Loucy (cell line): ENCODE results near the gene IL1R1.
"Not testable (repeated sequence)": the region's sequence is repeated elsewhere in the genome, so short reads cannot be mapped to it uniquely, and the experiment has no call there.

Source experiments
- H2AFZ ChIP-seq: fragments of 200-600 bp; sonication (generic); 2 replicates; pipeline ENCODE4 v1.6.0; 2016; ENCODE audit warnings: antibody characterized with exemption, mild to moderate bottlenecking, low read length, moderate library complexity
- H3F3A ChIP-seq: fragments of 200-600 bp; 2 replicates; pipeline ENCODE4 v1.6.0; 2016; ENCODE audit warnings: antibody characterized with exemption, low read depth, mild to moderate bottlenecking
- H3K27me3 ChIP-seq: fragments of 200-600 bp; sonication (generic); 2 replicates; pipeline ENCODE4 v1.6.1; 2014; ENCODE audit warnings: low read length, mild to moderate bottlenecking; ENCODE audit not compliant: insufficient read depth, poor library complexity, severe bottlenecking
- H3K36me3 ChIP-seq: fragments of 200-600 bp; sonication (generic); 2 replicates; pipeline ENCODE4 v1.6.1; 2016; ENCODE audit warnings: low read length; ENCODE audit not compliant: insufficient read depth
- H3K4me1 ChIP-seq: fragments of 200-600 bp; sonication (generic); 2 replicates; pipeline ENCODE4 v1.5.1; 2014; ENCODE audit warnings: low read length, mild to moderate bottlenecking; ENCODE audit not compliant: insufficient read depth, poor library complexity, severe bottlenecking
- H3K4me2 ChIP-seq: fragments of 200-600 bp; sonication (generic); 2 replicates; pipeline ENCODE4 v1.6.0; 2014; ENCODE audit warnings: antibody characterized with exemption, low read length, low read depth, mild to moderate bottlenecking; ENCODE audit not compliant: poor library complexity, severe bottlenecking
- H3K4me3 ChIP-seq: fragments of 200-600 bp; sonication (generic); 2 replicates; pipeline ENCODE4 v1.5.1; 2014; ENCODE audit warnings: low read length, mild to moderate bottlenecking, mixed read lengths; ENCODE audit not compliant: poor library complexity, severe bottlenecking
- H3K79me2 ChIP-seq: fragments of 200-600 bp; sonication (generic); 2 replicates; pipeline ENCODE4 v1.6.1; 2014; ENCODE audit warnings: low read length; ENCODE audit not compliant: insufficient read depth
- H3K9ac ChIP-seq: fragments of 200-600 bp; sonication (generic); 2 replicates; pipeline ENCODE4 v1.6.0; 2014; ENCODE audit warnings: mild to moderate bottlenecking, low read depth, low read length, moderate library complexity; ENCODE audit not compliant: poor library complexity, severe bottlenecking
- H3K9me2 ChIP-seq: fragments of 200-600 bp; sonication (generic); replicated peaks from 2 replicates; pipeline ENCODE4 v1.6.1; 2016; ENCODE audit warnings: low read depth, low read length, mixed read lengths
- H3K9me3 ChIP-seq: fragments of 200-600 bp; sonication (generic); 2 replicates; pipeline ENCODE4 v1.6.1; 2014; ENCODE audit warnings: mild to moderate bottlenecking, antibody characterized with exemption, low read length, low read depth; ENCODE audit not compliant: insufficient read depth
- H4K20me1 ChIP-seq: fragments of 200-600 bp; sonication (generic); 2 replicates; pipeline ENCODE4 v1.6.0; 2014; ENCODE audit warnings: antibody characterized with exemption, low read length, mild to moderate bottlenecking; ENCODE audit not compliant: insufficient read depth, poor library complexity, severe bottlenecking
- CTCF ChIP-seq: fragments of 200-600 bp; sonication (generic); conservative IDR thresholded peaks from 2 replicates; pipeline ENCODE4 v1.5.1; 2014; ENCODE audit warnings: mild to moderate bottlenecking, antibody characterized with exemption, low read length
- EZH2phosphoT487 ChIP-seq: fragments of 200-600 bp; IDR thresholded peaks from 2 replicates; pipeline ENCODE4 v1.6.1; 2018; ENCODE audit warnings: antibody characterized with exemption, mild to moderate bottlenecking, moderate library complexity, borderline replicate concordance

The IL1R1 gene

GRCh38 chr2:102122909-102123308, 19.6 kb upstream of the IL1R1 start:
- H4K20me1 ChIP-seq: no peaks in the 10 kb centered on the region
- H3K4me3 ChIP-seq: no peak overlapping the region
- TF ChIP-seq EZH2phosphoT487: no peak
- TF ChIP-seq CTCF: no peak
- no peak overlapping the region for H3K9ac ChIP-seq
- H3K27me3 ChIP-seq: no peaks in the 10 kb centered on the region
- no peak overlapping the region for H2AFZ ChIP-seq
- no peaks in the 10 kb centered on the region for H3K79me2 ChIP-seq
- H3K9me3 ChIP-seq: no peaks in the 10 kb centered on the region
- H3K4me2 ChIP-seq: no peak overlapping the region
- H3K36me3 ChIP-seq: no peaks in the 10 kb centered on the region
- H3F3A ChIP-seq: no peaks in the 10 kb centered on the region
- no peaks in the 10 kb centered on the region for H3K9me2 ChIP-seq
- no peaks in the 10 kb centered on the region for H3K4me1 ChIP-seq

DNA sequence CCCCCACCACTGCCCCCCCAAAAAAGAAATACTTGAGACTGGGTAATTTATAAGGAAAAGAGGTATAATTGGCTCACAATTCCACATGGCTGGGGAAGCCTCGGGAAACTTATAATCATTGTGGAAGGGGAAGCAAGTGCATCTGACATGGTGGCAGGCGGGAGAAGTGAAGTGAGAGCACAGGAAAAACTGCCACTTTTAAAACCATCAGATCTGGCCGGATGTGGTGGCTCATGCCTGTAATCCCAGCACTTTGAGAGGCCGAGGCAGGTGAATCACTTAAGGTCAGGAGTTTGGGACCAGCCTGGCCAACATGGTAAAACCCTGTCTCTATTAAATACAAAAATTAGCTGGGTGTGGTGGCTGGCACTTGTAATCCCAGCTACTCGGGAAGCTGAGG, 18.1 kb upstream of the IL1R1 start:
- not testable (repeated sequence) for H3K9me3 ChIP-seq, H3F3A ChIP-seq, H3K27me3 ChIP-seq, H3K9ac ChIP-seq, H3K4me3 ChIP-seq, H3K4me1 ChIP-seq, H3K79me2 ChIP-seq, H3K36me3 ChIP-seq, H2AFZ ChIP-seq, H4K20me1 ChIP-seq, H3K9me2 ChIP-seq, H3K4me2 ChIP-seq

GRCh38 chr2:102126169-102126568, 16.4 kb upstream of the IL1R1 start:
- no peak for TF ChIP-seq CTCF
- no peak for TF ChIP-seq EZH2phosphoT487
- H3K4me2 ChIP-seq: no peak overlapping the region
- H3K9me2 ChIP-seq: no peaks in the 10 kb centered on the region
- H4K20me1 ChIP-seq: no peaks in the 10 kb centered on the region
- no peak overlapping the region for H3K4me3 ChIP-seq
- no peaks in the 10 kb centered on the region for H3K79me2 ChIP-seq
- no peaks in the 10 kb centered on the region for H3K4me1 ChIP-seq
- no peaks in the 10 kb centered on the region for H3K36me3 ChIP-seq
- no peak overlapping the region for H3K9ac ChIP-seq
- H3F3A ChIP-seq: no peaks in the 10 kb centered on the region
- no peak overlapping the region for H2AFZ ChIP-seq
- H3K27me3 ChIP-seq: no peaks in the 10 kb centered on the region
- no peaks in the 10 kb centered on the region for H3K9me3 ChIP-seq

DNA sequence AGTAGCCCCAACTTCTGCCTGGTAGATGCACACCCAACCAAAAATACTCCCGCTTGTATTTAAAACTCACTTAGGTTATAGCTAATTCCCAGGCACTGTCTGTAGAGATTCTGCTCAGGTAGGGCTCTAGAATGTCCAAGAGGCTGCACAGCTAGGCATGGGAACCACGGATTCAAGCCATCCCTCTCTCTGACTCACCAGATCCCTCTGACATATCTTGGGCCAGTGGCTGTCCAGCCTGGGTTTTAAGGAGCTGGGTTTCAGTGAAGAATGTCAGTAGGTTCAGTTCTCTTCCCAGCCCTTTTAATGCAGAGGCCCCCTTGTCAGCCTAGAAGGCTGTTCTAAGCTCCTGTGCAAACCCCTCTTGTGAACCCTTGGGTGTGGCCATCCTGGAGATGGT, 15.9 kb upstream of the IL1R1 start:
- H3F3A ChIP-seq: no peaks in the 10 kb centered on the region
- H3K9ac ChIP-seq: no peak overlapping the region
- TF ChIP-seq CTCF (no peak), EZH2phosphoT487 (no peak)
- no peak overlapping the region for H3K4me2 ChIP-seq
- no peaks in the 10 kb centered on the region for H3K79me2 ChIP-seq
- no peak overlapping the region for H3K4me3 ChIP-seq
- H3K9me3 ChIP-seq: no peaks in the 10 kb centered on the region
- H3K36me3 ChIP-seq: no peaks in the 10 kb centered on the region
- H3K9me2 ChIP-seq: no peaks in the 10 kb centered on the region
- no peaks in the 10 kb centered on the region for H3K27me3 ChIP-seq
- no peak overlapping the region for H2AFZ ChIP-seq
- no peaks in the 10 kb centered on the region for H3K4me1 ChIP-seq
- H4K20me1 ChIP-seq: no peaks in the 10 kb centered on the region
